NCI-H146 (cell line): Measurements from ENCODE around the gene HIRA.
"Not testable (repeated sequence)": the region's sequence is repeated elsewhere in the genome, so short reads cannot be mapped to it uniquely, and the experiment has no call there.

Experiments used
- DNase-seq: peaks from one replicate; lab custom pipeline; 2025; lab: John Stamatoyannopoulos, UW

Gene HIRA

GRCh38 chr22:19325296-19325948 is 106.1 kb downstream of the HIRA start:
- DNase-seq: no peak

GRCh38 chr22:19323420-19323819 is 108.1 kb downstream of the HIRA start:
- DNase-seq: not testable (repeated sequence)

- DNase-seq: no peak
These were observed 109.8 kb downstream of the HIRA start for GRCh38 chr22:19321757-19322156.

GRCh38 chr22:19320136-19320535 is 111.4 kb downstream of the HIRA start:
- not testable (repeated sequence) for DNase-seq

GRCh38 chr22:19319281-19319680 is 112.3 kb downstream of the HIRA start:
- no peak for DNase-seq

GRCh38 chr22:19317865-19318264 is 113.7 kb downstream of the HIRA start:
- no peak for DNase-seq

GRCh38 chr22:19307872-19308271 is 123.7 kb downstream of the HIRA start:
- DNase-seq: no peak

GRCh38 chr22:19306535-19306934 is 125.0 kb downstream of the HIRA start:
- DNase-seq: not testable (repeated sequence)

GRCh38 chr22:19304547-19304946 is 127.0 kb downstream of the HIRA start:
- DNase-seq: no peak

- no peak for DNase-seq
These were observed 127.7 kb downstream of the HIRA start for GRCh38 chr22:19303785-19304184.

- no peak for DNase-seq
These were observed 135.8 kb downstream of the HIRA start for GRCh38 chr22:19295733-19296132.

- peak; percentile 85 for DNase-seq
These were observed 138.9 kb downstream of the HIRA start for GRCh38 chr22:19292458-19293230.

GRCh38 chr22:19291580-19292457 is 139.7 kb downstream of the HIRA start, which contains the start of gene CLTCL1:
Gene CLTCL1, minus strand, starts transcription at chr22:19291719. Its CDS starts 78 bp downstream, at chr22:19291641.
- DNase-seq: peak; percentile 80

- peak; percentile 33 for DNase-seq
These were observed 140.3 kb downstream of the HIRA start for GRCh38 chr22:19291218-19291579.

GRCh38 chr22:19290400-19291217 is 140.9 kb downstream of the HIRA start:
- DNase-seq: no peak

- no peak for DNase-seq
These were observed 141.9 kb downstream of the HIRA start for GRCh38 chr22:19289475-19290161.

- no peak for DNase-seq
These were observed 143.6 kb downstream of the HIRA start for GRCh38 chr22:19287889-19288288.

GRCh38 chr22:19287076-19287707 is 144.3 kb downstream of the HIRA start:
- DNase-seq: peak; percentile 76

GRCh38 chr22:19285831-19286230 is 145.7 kb downstream of the HIRA start:
- DNase-seq: no peak
